Esophagus muscularis mucosa (tissue), 3 donors: Measurements from ENCODE around the gene PCP2.

Source experiments
- EP300 ChIP-seq: sonication (generic); formaldehyde crosslinking; IDR thresholded peaks from one replicate; pipeline ENCODE4 v1.6.1; 2017; ENCODE audit warnings: antibody characterized with exemption
- TF ChIP-seq, protein P1 (sequence below), 3 experiments: fragments of 200-600 bp in 2 of 3; fragments of 450-650 bp in 1 of 3; sonication (generic) in 2 of 3; IDR thresholded peaks; one replicate each; pipeline ENCODE4 v1.5.1; 2017 to 2019; ENCODE audit warnings: antibody characterized with exemption in 3 of 3, mild to moderate bottlenecking in 2 of 3, moderate library complexity in 1 of 3

DNA sequence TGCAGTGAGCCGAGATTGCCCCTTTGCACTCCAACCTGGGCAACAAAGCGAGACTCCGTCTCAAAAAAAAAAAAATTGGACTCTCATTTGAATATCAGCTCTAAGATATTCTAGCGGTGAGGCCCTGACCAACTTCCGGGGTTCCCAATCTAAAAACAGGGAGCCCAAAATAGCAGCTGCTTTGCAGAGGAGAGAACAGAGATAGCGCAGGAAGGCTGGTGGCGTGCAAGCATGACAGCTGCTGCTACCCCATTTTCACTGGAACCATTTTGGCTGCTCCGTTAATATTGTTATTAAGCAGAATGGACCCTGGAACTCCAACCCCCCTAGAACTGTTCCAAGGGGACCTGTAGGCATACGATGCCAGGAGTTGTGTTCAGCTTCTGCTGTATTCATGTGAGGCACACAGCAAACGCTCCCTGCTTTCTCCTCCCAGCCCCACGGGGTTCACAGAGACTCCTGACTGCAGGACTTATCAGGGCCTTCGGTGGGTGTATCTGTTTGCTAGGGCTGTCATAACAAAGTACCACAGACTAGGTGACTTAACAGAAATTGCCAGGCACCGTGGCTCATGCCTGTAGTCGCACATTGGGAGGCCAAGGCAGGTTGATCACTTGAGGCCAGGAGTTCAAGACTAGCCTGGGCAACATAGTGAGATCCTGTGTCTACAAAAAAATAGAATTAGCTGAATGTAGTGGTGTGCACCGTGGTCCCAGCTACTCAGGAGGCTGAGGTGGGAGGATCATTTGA, 14.9 kb upstream of the PCP2 start:
- TF ChIP-seq, protein P1, sequence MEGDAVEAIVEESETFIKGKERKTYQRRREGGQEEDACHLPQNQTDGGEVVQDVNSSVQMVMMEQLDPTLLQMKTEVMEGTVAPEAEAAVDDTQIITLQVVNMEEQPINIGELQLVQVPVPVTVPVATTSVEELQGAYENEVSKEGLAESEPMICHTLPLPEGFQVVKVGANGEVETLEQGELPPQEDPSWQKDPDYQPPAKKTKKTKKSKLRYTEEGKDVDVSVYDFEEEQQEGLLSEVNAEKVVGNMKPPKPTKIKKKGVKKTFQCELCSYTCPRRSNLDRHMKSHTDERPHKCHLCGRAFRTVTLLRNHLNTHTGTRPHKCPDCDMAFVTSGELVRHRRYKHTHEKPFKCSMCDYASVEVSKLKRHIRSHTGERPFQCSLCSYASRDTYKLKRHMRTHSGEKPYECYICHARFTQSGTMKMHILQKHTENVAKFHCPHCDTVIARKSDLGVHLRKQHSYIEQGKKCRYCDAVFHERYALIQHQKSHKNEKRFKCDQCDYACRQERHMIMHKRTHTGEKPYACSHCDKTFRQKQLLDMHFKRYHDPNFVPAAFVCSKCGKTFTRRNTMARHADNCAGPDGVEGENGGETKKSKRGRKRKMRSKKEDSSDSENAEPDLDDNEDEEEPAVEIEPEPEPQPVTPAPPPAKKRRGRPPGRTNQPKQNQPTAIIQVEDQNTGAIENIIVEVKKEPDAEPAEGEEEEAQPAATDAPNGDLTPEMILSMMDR (IDR thresholded peaks at IDR 0.05): no peak
- TF ChIP-seq EP300: no peak
